ENCODE measurements around the gene MATN4.

The MATN4 gene

DNA sequence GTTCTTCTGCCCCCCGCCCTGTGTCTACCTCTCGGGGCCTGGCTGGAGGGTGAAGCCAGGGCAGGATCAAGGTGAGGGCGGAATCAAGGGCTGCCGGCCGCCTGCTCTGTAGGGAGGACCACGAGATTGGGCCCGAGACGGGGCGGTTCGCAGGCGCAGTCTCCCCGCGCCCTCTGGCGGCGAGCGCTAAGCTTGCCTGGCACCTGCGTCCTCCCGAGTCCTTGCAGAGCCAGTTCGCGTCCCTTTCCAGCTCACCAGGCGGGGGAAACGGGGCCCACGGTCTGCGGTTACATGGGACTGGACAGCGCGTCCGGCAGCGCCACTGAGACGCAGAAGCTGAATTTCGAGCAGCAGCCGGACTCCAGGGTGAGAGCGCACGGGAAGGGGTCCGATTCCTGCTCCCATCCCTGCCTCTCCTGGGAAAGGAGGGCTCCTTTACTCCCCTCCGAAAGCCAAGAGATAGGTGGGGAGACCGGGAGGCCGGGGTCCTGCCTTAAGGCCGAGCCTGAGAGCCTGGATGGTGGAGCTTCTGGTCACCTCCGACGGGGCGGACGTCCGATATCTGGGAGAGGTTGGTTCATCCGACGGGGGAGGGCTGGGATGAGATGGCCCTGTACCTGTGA, 3.6 kb upstream of the MATN4 start:
- no peak overlapping the region for H3K27ac ChIP-seq
- no peak overlapping the region for H3K9ac ChIP-seq
- H3K79me2 ChIP-seq (ENCODE audit: insufficient read depth, low read depth): no peaks in the 10 kb centered on the region
- H3K27me3 ChIP-seq (ENCODE audit: insufficient read depth, low read depth): no peaks in the 10 kb centered on the region
- no peaks in the 10 kb centered on the region for H4K20me1 ChIP-seq (ENCODE audit: insufficient read depth)
- peak overlapping the region; percentile 33 for H3K4me2 ChIP-seq
- TF ChIP-seq, protein P1, sequence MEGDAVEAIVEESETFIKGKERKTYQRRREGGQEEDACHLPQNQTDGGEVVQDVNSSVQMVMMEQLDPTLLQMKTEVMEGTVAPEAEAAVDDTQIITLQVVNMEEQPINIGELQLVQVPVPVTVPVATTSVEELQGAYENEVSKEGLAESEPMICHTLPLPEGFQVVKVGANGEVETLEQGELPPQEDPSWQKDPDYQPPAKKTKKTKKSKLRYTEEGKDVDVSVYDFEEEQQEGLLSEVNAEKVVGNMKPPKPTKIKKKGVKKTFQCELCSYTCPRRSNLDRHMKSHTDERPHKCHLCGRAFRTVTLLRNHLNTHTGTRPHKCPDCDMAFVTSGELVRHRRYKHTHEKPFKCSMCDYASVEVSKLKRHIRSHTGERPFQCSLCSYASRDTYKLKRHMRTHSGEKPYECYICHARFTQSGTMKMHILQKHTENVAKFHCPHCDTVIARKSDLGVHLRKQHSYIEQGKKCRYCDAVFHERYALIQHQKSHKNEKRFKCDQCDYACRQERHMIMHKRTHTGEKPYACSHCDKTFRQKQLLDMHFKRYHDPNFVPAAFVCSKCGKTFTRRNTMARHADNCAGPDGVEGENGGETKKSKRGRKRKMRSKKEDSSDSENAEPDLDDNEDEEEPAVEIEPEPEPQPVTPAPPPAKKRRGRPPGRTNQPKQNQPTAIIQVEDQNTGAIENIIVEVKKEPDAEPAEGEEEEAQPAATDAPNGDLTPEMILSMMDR (conservative IDR thresholded peaks at IDR 0.05; ENCODE audit: low read depth, low read length): peak; percentile 89
- no peak overlapping the region for H3K4me3 ChIP-seq (IDR thresholded peaks at IDR 0.05; ENCODE audit: insufficient read depth, low read depth, low read length)
- H3K4me1 ChIP-seq (ENCODE audit: low read depth, poor library complexity, severe bottlenecking): peaks cover 6% of the 10 kb centered on the region
- no peaks in the 10 kb centered on the region for H3K36me3 ChIP-seq (ENCODE audit: insufficient read depth)
- H2AFZ ChIP-seq (ENCODE audit: low read depth): peak overlapping the region; percentile 80

DNA sequence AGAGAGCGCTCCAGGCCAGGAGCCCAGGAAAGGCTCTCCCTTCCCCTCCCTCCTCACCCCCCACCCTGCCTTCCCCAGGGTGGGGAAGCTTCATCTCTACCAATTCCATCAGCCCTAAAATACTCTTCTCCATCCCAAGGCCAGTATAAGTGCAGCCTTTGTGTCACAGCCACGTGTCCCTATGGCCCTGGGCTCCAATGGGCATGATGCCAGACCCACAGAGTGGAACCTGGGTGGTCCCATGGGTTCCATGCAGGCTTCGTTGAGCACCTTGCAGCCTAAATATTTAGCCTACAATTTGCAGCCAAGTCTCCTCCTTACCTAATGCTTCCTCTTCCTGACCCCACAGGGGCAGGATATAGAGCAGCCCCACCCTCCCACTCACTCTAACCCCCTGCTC, 976 bp upstream of the MATN4 start:
- H3K79me2 ChIP-seq (ENCODE audit: insufficient read depth, low read depth): no peaks in the 10 kb centered on the region
- peaks cover 10% of the 10 kb centered on the region for H3K4me1 ChIP-seq (ENCODE audit: low read depth, poor library complexity, severe bottlenecking)
- H3K27me3 ChIP-seq (ENCODE audit: insufficient read depth, low read depth): no peaks in the 10 kb centered on the region
- TF ChIP-seq, protein P1 (conservative IDR thresholded peaks at IDR 0.05; ENCODE audit: low read depth, low read length): no peak
- no peaks in the 10 kb centered on the region for H3K36me3 ChIP-seq (ENCODE audit: insufficient read depth)
- H3K4me3 ChIP-seq (IDR thresholded peaks at IDR 0.05; ENCODE audit: insufficient read depth, low read depth, low read length): no peak overlapping the region
- H3K4me2 ChIP-seq: no peak overlapping the region
- no peaks in the 10 kb centered on the region for H4K20me1 ChIP-seq (ENCODE audit: insufficient read depth)
- no peak overlapping the region for H3K27ac ChIP-seq
- H3K9ac ChIP-seq: no peak overlapping the region
- no peak overlapping the region for H2AFZ ChIP-seq (ENCODE audit: low read depth)

GRCh38 chr20:45307076-45307640, 941 bp downstream of the MATN4 start:
- no peaks in the 10 kb centered on the region for H3K79me2 ChIP-seq (ENCODE audit: insufficient read depth, low read depth)
- no peaks in the 10 kb centered on the region for H3K27me3 ChIP-seq (ENCODE audit: insufficient read depth, low read depth)
- H2AFZ ChIP-seq (ENCODE audit: low read depth): no peak overlapping the region
- H3K27ac ChIP-seq: no peak overlapping the region
- H3K36me3 ChIP-seq (ENCODE audit: insufficient read depth): no peaks in the 10 kb centered on the region
- H4K20me1 ChIP-seq (ENCODE audit: insufficient read depth): no peaks in the 10 kb centered on the region
- H3K4me1 ChIP-seq (ENCODE audit: low read depth, poor library complexity, severe bottlenecking): peaks cover 24% of the 10 kb centered on the region
- TF ChIP-seq, protein P1 (conservative IDR thresholded peaks at IDR 0.05; ENCODE audit: low read depth, low read length): no peak
- no peak overlapping the region for H3K9ac ChIP-seq
- H3K4me3 ChIP-seq (IDR thresholded peaks at IDR 0.05; ENCODE audit: insufficient read depth, low read depth, low read length): no peak overlapping the region
- no peak overlapping the region for H3K4me2 ChIP-seq

DNA sequence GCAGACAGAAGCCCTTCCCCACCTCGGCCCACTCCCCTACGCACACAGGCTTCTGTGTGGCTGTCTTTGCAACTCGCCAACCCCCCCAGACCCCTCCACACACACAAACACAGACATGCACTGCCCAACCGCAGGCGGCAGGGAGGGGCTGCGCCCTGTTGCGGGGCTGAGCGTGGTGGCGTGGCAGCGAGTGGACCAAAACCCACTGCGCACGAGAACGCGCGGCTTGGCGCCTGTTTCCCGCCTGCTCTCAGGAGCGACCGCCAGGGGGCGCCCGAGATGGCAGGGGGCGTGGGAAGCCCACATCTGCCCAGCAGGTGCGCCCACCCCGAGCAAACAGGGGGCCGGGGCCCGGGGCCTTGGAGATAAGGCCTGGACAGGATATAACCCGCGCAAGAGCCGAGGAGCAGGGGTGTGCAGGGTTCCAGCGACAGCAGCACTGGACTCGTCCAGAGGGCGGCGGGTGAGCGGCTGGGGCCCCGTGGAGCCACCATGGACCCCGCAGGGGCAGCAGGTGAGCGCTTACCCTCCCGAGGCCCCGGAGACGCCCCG, 1.6 kb downstream of the MATN4 start, which contains the start of gene RBPJL:
Gene RBPJL (plus strand): TSS at position 410 of the 552 bp plus-strand sequence. CDS start 83 bp downstream, at position 493.
- Histone ChIP-seq H3K27ac (no peak within 1 kb of the TSS), H3K9ac (no peak within 1 kb of the TSS), H3K27me3 (ENCODE audit: insufficient read depth, low read depth) (no peaks in the 10 kb centered on the region), H3K4me3 (IDR thresholded peaks at IDR 0.05; ENCODE audit: insufficient read depth, low read depth, low read length) (no peak within 1 kb of the TSS), H3K79me2 (ENCODE audit: insufficient read depth, low read depth) (no peaks in the 10 kb centered on the region), H3K4me1 (ENCODE audit: low read depth, poor library complexity, severe bottlenecking) (peaks cover 24% of the 10 kb centered on the region), H4K20me1 (ENCODE audit: insufficient read depth) (no peaks in the 10 kb centered on the region), H3K36me3 (ENCODE audit: insufficient read depth) (no peaks in the 10 kb centered on the region), H2AFZ (ENCODE audit: low read depth) (no peak within 1 kb of the TSS), H3K4me2 (no peak within 1 kb of the TSS)
- TF ChIP-seq, protein P1 (conservative IDR thresholded peaks at IDR 0.05; ENCODE audit: low read depth, low read length): peak; percentile 42

Data from KMS-11 (cell line).